LNCAP (cell line): Measurements from ENCODE around the gene PPP1R12B.

Experiments
- TF ChIP-seq, protein P1 (sequence below): fragments of 450-650 bp; IDR thresholded peaks from 2 replicates; pipeline ENCODE4 v1.5.1; 2017; ENCODE audit warnings: mild to moderate bottlenecking

Gene PPP1R12B

DNA sequence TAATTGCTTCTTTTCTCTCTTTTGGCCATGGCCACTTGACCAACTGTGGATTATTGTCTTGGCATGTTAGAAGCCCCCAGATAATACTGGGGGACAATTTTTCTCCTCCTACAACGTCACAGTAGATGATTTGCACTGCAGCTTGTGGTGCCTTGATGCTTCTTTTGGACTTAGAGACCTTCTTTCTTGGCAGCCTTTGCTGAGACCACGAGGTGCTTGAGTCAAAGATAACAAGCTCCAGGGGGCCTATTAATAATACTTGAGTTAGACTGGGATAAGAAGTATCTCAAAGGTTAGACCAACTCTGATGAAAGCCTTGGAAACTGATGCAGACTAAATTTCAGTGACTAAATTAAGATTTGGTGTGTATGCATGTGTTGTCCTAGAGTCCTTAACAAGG is 3.2 kb downstream of the PPP1R12B start:
- TF ChIP-seq, protein P1, sequence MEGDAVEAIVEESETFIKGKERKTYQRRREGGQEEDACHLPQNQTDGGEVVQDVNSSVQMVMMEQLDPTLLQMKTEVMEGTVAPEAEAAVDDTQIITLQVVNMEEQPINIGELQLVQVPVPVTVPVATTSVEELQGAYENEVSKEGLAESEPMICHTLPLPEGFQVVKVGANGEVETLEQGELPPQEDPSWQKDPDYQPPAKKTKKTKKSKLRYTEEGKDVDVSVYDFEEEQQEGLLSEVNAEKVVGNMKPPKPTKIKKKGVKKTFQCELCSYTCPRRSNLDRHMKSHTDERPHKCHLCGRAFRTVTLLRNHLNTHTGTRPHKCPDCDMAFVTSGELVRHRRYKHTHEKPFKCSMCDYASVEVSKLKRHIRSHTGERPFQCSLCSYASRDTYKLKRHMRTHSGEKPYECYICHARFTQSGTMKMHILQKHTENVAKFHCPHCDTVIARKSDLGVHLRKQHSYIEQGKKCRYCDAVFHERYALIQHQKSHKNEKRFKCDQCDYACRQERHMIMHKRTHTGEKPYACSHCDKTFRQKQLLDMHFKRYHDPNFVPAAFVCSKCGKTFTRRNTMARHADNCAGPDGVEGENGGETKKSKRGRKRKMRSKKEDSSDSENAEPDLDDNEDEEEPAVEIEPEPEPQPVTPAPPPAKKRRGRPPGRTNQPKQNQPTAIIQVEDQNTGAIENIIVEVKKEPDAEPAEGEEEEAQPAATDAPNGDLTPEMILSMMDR: no peak

DNA sequence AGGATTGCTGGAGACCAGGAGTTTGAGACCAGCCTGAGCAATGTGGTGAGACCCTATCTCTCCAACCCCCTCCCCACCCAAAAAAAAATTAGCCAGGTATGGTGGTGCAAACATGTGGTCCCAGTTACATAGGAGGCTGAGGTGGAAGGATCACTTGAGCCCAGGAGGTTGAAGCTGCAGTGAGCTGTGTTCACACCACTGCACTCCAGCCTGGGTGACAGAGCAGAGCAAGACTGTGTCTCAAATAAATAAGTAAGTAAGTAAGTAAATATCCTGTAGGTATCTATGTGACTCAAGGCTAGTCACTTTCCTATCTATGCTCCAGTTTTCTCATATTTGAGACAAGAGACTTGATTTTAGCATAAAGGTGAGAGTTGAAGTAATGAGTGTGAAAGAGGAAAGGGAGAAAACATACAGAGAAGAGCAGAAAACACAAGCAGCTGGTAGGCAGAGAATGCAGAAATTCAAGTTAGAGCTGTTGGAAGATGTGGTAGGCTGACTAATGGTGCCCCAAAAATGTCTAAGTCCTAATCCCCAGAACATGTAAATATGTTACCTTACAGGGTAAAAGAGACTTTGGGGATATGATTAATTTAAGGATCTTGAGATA is 7.5 kb downstream of the PPP1R12B start:
- TF ChIP-seq, protein P1: no peak

DNA sequence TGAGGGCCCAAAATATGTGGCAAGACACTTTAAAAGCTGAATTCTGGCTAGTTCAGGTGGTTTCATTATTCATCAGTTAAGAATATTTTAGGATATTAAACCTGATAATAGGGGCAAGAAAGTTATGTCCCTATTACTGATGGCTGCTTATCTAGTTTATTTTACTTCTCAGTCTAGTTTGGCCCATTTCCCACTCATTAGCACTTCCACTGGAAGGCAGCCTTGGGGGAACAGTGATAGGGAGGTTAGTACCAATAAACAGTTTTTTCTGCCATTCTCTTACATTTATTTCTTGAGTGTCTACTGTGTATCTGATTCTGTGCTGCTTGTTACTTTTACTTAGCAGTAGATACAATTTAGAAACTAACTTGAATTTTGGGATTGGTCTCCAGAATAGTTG is 9.0 kb downstream of the PPP1R12B start:
- TF ChIP-seq, protein P1: no peak

DNA sequence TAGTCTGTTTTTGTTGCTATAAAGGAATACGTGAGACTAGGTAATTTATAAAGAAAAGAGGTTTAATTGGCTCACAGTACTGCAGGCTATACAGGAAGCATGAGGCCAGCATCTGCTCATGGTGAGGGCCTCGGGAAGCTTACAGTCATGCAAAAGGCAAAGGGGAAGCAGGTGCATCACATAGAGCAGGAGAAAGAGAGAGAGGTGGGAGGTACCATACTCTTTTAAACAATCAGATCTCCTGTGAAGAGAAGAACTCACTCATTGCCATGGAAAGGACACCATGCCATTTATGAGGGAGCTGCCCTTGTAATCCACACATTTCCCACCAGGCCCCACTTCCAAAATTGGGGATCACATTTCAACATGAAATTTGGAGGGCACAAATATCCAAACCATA is 12.7 kb downstream of the PPP1R12B start:
- TF ChIP-seq, protein P1: no peak

DNA sequence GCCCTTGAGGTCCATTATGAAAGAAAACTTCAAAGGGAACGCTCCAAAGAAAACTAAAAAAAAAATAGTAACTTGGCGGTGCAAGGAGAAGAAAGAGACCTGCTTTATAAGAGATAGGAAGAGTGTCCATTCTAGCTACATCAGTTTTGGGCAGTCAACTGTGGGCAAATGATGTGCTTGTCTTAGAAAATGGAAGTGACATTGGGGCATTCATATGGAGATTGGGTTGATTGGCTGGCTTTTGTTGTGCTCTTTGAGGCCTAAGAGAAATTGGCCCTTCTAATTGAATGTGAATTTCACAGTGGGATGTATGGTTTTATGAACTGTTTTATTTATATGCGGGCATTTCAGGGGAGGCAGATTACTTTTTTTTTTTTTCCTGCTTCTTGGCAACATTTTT is 13.2 kb downstream of the PPP1R12B start:
- TF ChIP-seq, protein P1: no peak

DNA sequence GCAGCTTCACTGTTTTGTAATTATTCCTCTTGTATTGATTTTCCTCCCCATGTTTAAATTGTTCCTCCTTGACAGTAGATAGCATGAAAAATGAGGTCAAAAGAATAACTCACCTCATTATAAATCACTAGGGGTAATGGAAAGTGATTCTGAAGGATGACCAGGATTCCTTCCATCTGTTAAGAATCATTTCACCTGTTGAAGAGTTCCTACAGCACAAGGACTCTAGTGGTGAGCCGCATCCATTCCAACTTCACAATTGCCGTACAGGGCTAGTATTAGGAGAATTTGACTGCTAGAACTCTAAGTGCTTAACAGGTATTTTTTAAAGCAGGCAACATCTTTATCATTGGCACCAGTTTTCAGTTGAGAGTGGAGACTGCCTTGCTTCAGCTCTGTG is 13.7 kb downstream of the PPP1R12B start:
- TF ChIP-seq, protein P1: no peak

DNA sequence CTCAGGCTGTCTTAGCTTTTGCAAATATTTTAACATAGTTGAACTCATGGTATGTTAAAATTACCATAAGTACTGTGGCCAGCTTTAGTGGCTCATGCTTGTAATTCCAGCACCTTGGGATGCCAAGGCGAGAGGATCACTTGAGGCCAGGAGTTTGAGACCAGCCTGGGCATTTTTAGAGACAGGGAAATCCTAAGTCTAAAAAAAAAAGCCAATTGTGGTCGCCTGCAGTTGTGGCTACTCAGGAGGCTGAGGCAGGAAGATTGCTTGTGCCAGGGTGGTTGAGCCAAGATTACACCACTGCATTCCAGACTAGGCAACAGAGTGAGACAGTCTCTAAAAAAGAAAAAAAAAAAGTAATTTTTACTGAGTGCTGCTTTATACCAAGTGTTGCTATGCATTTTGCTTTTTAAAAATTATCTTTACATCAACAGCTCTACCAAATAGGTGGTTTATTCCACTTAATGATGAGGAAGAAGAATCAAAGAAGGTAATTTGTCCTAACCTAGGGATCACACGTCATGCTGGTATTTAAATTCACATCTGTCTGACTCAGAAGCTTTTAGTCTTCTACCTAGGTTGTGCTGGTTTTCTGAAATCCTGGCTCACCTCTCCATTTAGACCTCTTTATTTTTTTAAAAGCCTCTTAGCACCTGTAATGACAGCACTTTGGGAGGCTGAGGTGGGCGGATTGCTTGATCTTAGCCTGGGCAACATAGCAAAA is 16.8 kb downstream of the PPP1R12B start:
- TF ChIP-seq, protein P1: no peak
